A549 (cell line): ENCODE measurements around the gene PGLYRP1. TPM values are rescaled to one million over a fixed set of nuclear protein-coding genes. Genes with fewer than 3 reads are reported as not detected.

Experiments
- ATAC-seq, 2 experiments: fragments of 200-7000 bp in 1 of 2; fragments of >200 bp in 1 of 2; cut with Nextera tagmentation in 1 of 2; cut with Tn5 transposase in 1 of 2; 3 replicates each; pipeline versions ENCODE4 v1.8.0 to v1.9.1; 2018 to 2020; ENCODE audit warnings: mild to moderate bottlenecking in 1 of 2, moderate library complexity in 1 of 2
- CTCF ChIA-PET: fragments of 300-600 bp; sonication (Branson Sonifier 250); formaldehyde crosslinking; extraction: SDS; loops from one replicate; lab custom pipeline; 2021; ENCODE audit warnings: antibody characterized with exemption, inconsistent platforms; lab: Yijun Ruan, JAX
- POLR2A ChIA-PET: fragments of 350-600 bp; formaldehyde crosslinking; extraction: SDS; loops from one replicate; lab custom pipeline; 2021; ENCODE audit warnings: antibody characterized with exemption, inconsistent platforms; lab: Yijun Ruan, JAX
- DNase-seq, 2 experiments: peaks; one replicate each; pipeline versions ENCODE4 v3.0.0 to v3.0.0-alpha.2; 2011 to 2016; ENCODE audit warnings: low read depth in 1 of 2, low spot score in 1 of 2
- FAIRE-seq: peaks from 2 replicates; lab custom pipeline; 2011; peaks lifted over from hg19 to GRCh38; lab: Jason Lieb, UNC
- H3K27ac ChIP-seq, 2 experiments: fragments of >200 bp; sonication (Bioruptor Twin); formaldehyde crosslinking; 3 replicates each; pipeline ENCODE4 v1.5.1; 2016 to 2017
- H3K4me1 ChIP-seq: fragments of >200 bp; sonication (Bioruptor Twin); formaldehyde crosslinking; 3 replicates; pipeline ENCODE4 v1.6.1; 2016
- H3K4me2 ChIP-seq: fragments of >200 bp; sonication (Bioruptor Twin); formaldehyde crosslinking; 3 replicates; pipeline ENCODE4 v1.6.1; 2016
- H3K4me3 ChIP-seq: fragments of >200 bp; sonication (Bioruptor Twin); formaldehyde crosslinking; 3 replicates; pipeline ENCODE4 v1.5.1; 2016
- H3K9me3 ChIP-seq: fragments of >200 bp; sonication (Bioruptor Twin); formaldehyde crosslinking; 3 replicates; pipeline ENCODE4 v1.6.1; 2016
- BHLHE40 ChIP-seq: IDR thresholded peaks from 2 replicates; pipeline ENCODE4 v1.6.1; 2012; ENCODE audit warnings: low read depth, low read length, inconsistent platforms
- CHD2 ChIP-seq: fragments of 150-350 bp; IDR thresholded peaks from 2 replicates; pipeline ENCODE4 v1.6.1; 2014; ENCODE audit warnings: low read length; ENCODE audit not compliant: partially characterized antibody
- ELK1 ChIP-seq: fragments of 150-350 bp; IDR thresholded peaks from 2 replicates; pipeline ENCODE4 v1.6.1; 2014; ENCODE audit warnings: low read depth, mild to moderate bottlenecking, low read length
- MAX ChIP-seq: IDR thresholded peaks from 2 replicates; pipeline ENCODE4 v1.6.1; 2012
- NFE2L2 ChIP-seq: fragments of 150-350 bp; conservative IDR thresholded peaks from 2 replicates; pipeline ENCODE4 v1.6.1; 2014; ENCODE audit warnings: low read length
- POLR2AphosphoS2 ChIP-seq: conservative IDR thresholded peaks from 2 replicates; pipeline ENCODE4 v1.6.1; 2012; ENCODE audit warnings: low read length, improper control_type of control experiment, inconsistent platforms
- RFX5 ChIP-seq: fragments of 450-650 bp; IDR thresholded peaks from 2 replicates; pipeline ENCODE4 v1.7.1; 2014; ENCODE audit warnings: antibody characterized with exemption, mild to moderate bottlenecking, moderate library complexity
- TP53 ChIP-seq: fragments of 250-450 bp; sonication (Bioruptor Pico); IDR thresholded peaks from 2 replicates; pipeline ENCODE4 v1.5.0; 2021; ENCODE audit warnings: mild to moderate bottlenecking, moderate library complexity
- USF2 ChIP-seq: fragments of 450-650 bp; IDR thresholded peaks from 2 replicates; pipeline ENCODE4 v1.6.1; 2014; ENCODE audit warnings: antibody characterized with exemption
- ZFP36 ChIP-seq: fragments of 450-650 bp; IDR thresholded peaks from 2 replicates; pipeline ENCODE4 v1.6.1; 2014; ENCODE audit warnings: borderline replicate concordance; ENCODE audit not compliant: partially characterized antibody
- WGBS: methylation state at CpG from one replicate; pipeline ENCODE4 v1.1.6; 2017; ENCODE audit errors: missing lambda C conversion rate; 5-methylcytosine and 5-hydroxymethylcytosine counted together
- polyA plus RNA-seq, 4 experiments: library from polyadenylated mRNA; depleted of rRNA in 3 of 4; stranded (reverse); fragments of >200 nt; fragmentation: RNase III in 1 of 4; extraction: RNeasy Plus Mini Kit Qiagen cat#74134 plus additional on column Dnase treatment in 1 of 4; gene quantifications; 2 replicates in 3 of 4; 3 replicates in 1 of 4; pipeline ENCODE4 v1.2.3, GENCODE V29; 2011 to 2017
- small RNA-seq, 6 experiments: library from RNA; depleted of rRNA; stranded (forward); fragments of <200 nt; gene quantifications; one replicate each; pipeline ENCODE3, GENCODE V24; 2012

Gene PGLYRP1
- polyA plus RNA-seq, 2 of the 4 experiments (the other 2 are of a cell fraction) = not detected

- DNase-seq = no peak
- TF ChIP-seq USF2 (peak; percentile 84), CHD2 (no peak), MAX (peak; percentile 40; the same call in 1 of the 2 replicates)
- WGBS = 25% methylated on average over 15 of the region's 18 CpGs
- Histone ChIP-seq H3K4me3 (peak overlapping the region; percentile 55; the same call in 2 of the 3 replicates), H3K27ac (peak overlapping the region in 1 of 2 experiments; percentile 71; a peak in 2 of 6 replicates), H3K4me2 (peak overlapping the region; percentile 99), H3K4me1 (peaks cover 17% of the 10 kb centered on the region; the same call in 2 of the 3 replicates), H3K9me3 (no peaks in the 10 kb centered on the region)
- POLR2A ChIA-PET = no interaction called here
- CTCF ChIA-PET = interaction anchor here (0.9 to 1.0 kb wide), 2 partner anchors 16 to 56 kb away, joined by 3 read pairs; no protein-coding TSS in a partner anchor
- ATAC-seq = peak; percentile 3 to 9; a peak in 3 of 6 replicates
- no peak for FAIRE-seq
Measured at GRCh38 chr19:45972081-45972946, 50.5 kb downstream of the PGLYRP1 start.

- DNase-seq (no peak), ATAC-seq (peak in 1 of 2 experiments; percentile 12; a peak in 3 of 6 replicates)
- CTCF ChIA-PET = interaction anchor here (0.9 to 1.0 kb wide), 2 partner anchors 57 to 107 kb away, joined by 3 read pairs; no protein-coding TSS in a partner anchor
- Histone ChIP-seq H3K27ac (no peak overlapping the region), H3K4me2 (0 out of 3 replicates have a peak overlapping the region, but pooled peaks have one; percentile 3), H3K9me3 (no peaks in the 10 kb centered on the region), H3K4me1 (peaks cover 17% of the 10 kb centered on the region; the same call in 2 of the 3 replicates), H3K4me3 (no peak overlapping the region)
- 3% methylated on average over 9 of the region's 11 CpGs for WGBS
- POLR2A ChIA-PET = no interaction called here
- no peak for TF ChIP-seq TP53
- TF ChIP-seq BHLHE40 = no peak
- no peak for TF ChIP-seq POLR2AphosphoS2
- TF ChIP-seq ELK1 = no peak
- TF ChIP-seq ZFP36 = no peak
- no peak for TF ChIP-seq RFX5
- TF ChIP-seq, all 56 proteins: peak for 0
- FAIRE-seq = no peak
Measured at GRCh38 chr19:45971260-45971902, 51.5 kb downstream of the PGLYRP1 start.

- 52% methylated on average over 5 of the region's 5 CpGs for WGBS
- no peak for ATAC-seq
- no peak overlapping the region for H3K27ac ChIP-seq
- FAIRE-seq = no peak
- peaks cover 17% of the 10 kb centered on the region; the same call in 2 of the 3 replicates for H3K4me1 ChIP-seq
- no peaks in the 10 kb centered on the region for H3K9me3 ChIP-seq
- TF ChIP-seq NFE2L2 = no peak
- DNase-seq = no peak
- no peak overlapping the region for H3K4me3 ChIP-seq
- ChIA-PET CTCF (interaction anchor here (0.6 to 1.5 kb wide), 4 partner anchors 14 to 56 kb away, joined by 3 to 4 read pairs (median 4); no protein-coding TSS in a partner anchor), POLR2A (interaction anchor here (1.4 kb wide), 1 partner anchor 26 kb away, joined by 5 read pairs; the partner anchor contains the start of gene CCDC61)
- no peak overlapping the region for H3K4me2 ChIP-seq
Measured at GRCh38 chr19:45969676-45970075, 53.2 kb downstream of the PGLYRP1 start.

Small RNAs within 50 kb of the gene (small RNA-seq; reads per million reads assigned to genes)
- 7.8 to 460 (median 181) reads per million in 6 experiments for gene MIR769

Other genes with a start within 250 kb of the PGLYRP1 start
- 12.5 and 21.6 TPM in 2 replicates for gene DMPK, start 240.6 kb downstream of the PGLYRP1 start, polyA plus RNA-seq (2011; rRNA removed)
- 46.3 to 57.5 TPM (median 56.6 TPM) in 3 replicates for gene DMPK, start 240.6 kb downstream of the PGLYRP1 start, polyA plus RNA-seq (2017; fragmentation: RNase III; extraction: RNeasy Plus Mini Kit Qiagen cat#74134 plus additional on column Dnase treatment)
- 17.1 and 17.5 TPM in 2 replicates for gene DMWD, start 230.2 kb downstream of the PGLYRP1 start, polyA plus RNA-seq (2011; rRNA removed)
- 29.9 to 31.3 TPM (median 29.9 TPM) in 3 replicates for gene DMWD, start 230.2 kb downstream of the PGLYRP1 start, polyA plus RNA-seq (2017; fragmentation: RNase III; extraction: RNeasy Plus Mini Kit Qiagen cat#74134 plus additional on column Dnase treatment)
- 0.04 TPM in 1 of 2 replicates, not detected in the other for gene RSPH6A, start 207.7 kb downstream of the PGLYRP1 start, polyA plus RNA-seq (2011; rRNA removed)
- gene RSPH6A, start 207.7 kb downstream of the PGLYRP1 start, polyA plus RNA-seq (2017; fragmentation: RNase III; extraction: RNeasy Plus Mini Kit Qiagen cat#74134 plus additional on column Dnase treatment) = 0.04 TPM in 1 of 3 replicates, not detected in the others
- gene SYMPK, start 159.9 kb downstream of the PGLYRP1 start, polyA plus RNA-seq (2011; rRNA removed) = 92.6 and 105 TPM in 2 replicates
- 57.8 to 61.9 TPM (median 58.1 TPM) in 3 replicates for gene SYMPK, start 159.9 kb downstream of the PGLYRP1 start, polyA plus RNA-seq (2017; fragmentation: RNase III; extraction: RNeasy Plus Mini Kit Qiagen cat#74134 plus additional on column Dnase treatment)
- gene FOXA3, start 158.7 kb downstream of the PGLYRP1 start, polyA plus RNA-seq (2011; rRNA removed) = 5.3 and 6.5 TPM in 2 replicates
- 1.2 to 1.6 TPM (median 1.3 TPM) in 3 replicates for gene FOXA3, start 158.7 kb downstream of the PGLYRP1 start, polyA plus RNA-seq (2017; fragmentation: RNase III; extraction: RNeasy Plus Mini Kit Qiagen cat#74134 plus additional on column Dnase treatment)
- gene IRF2BP1, start 136.9 kb downstream of the PGLYRP1 start, polyA plus RNA-seq (2011; rRNA removed) = 9.5 and 10.9 TPM in 2 replicates
- gene IRF2BP1, start 136.9 kb downstream of the PGLYRP1 start, polyA plus RNA-seq (2017; fragmentation: RNase III; extraction: RNeasy Plus Mini Kit Qiagen cat#74134 plus additional on column Dnase treatment) = 20.1 to 23.1 TPM (median 21.3 TPM) in 3 replicates
- 2.1 and 3.4 TPM in 2 replicates for gene MYPOP, start 120.4 kb downstream of the PGLYRP1 start, polyA plus RNA-seq (2011; rRNA removed)
- gene MYPOP, start 120.4 kb downstream of the PGLYRP1 start, polyA plus RNA-seq (2017; fragmentation: RNase III; extraction: RNeasy Plus Mini Kit Qiagen cat#74134 plus additional on column Dnase treatment) = 7.9 to 10.6 TPM (median 10.5 TPM) in 3 replicates
- not detected in 2 replicates for gene NANOS2, start 108.3 kb downstream of the PGLYRP1 start, polyA plus RNA-seq (2011; rRNA removed)
- gene NANOS2, start 108.3 kb downstream of the PGLYRP1 start, polyA plus RNA-seq (2017; fragmentation: RNase III; extraction: RNeasy Plus Mini Kit Qiagen cat#74134 plus additional on column Dnase treatment) = not detected in 3 replicates
- 0.06 and 0.17 TPM in 2 replicates for gene NOVA2, start 49.2 kb downstream of the PGLYRP1 start, polyA plus RNA-seq (2011; rRNA removed)
- 0.13 to 0.30 TPM (median 0.24 TPM) in 3 replicates for gene NOVA2, start 49.2 kb downstream of the PGLYRP1 start, polyA plus RNA-seq (2017; fragmentation: RNase III; extraction: RNeasy Plus Mini Kit Qiagen cat#74134 plus additional on column Dnase treatment)
- gene CCDC61, start 27.6 kb downstream of the PGLYRP1 start, polyA plus RNA-seq (2011; rRNA removed) = 3.2 and 4.1 TPM in 2 replicates
- gene CCDC61, start 27.6 kb downstream of the PGLYRP1 start, polyA plus RNA-seq (2017; fragmentation: RNase III; extraction: RNeasy Plus Mini Kit Qiagen cat#74134 plus additional on column Dnase treatment) = 6.9 to 9.0 TPM (median 8.2 TPM) in 3 replicates
- gene IGFL4, start 17.9 kb upstream of the PGLYRP1 start, polyA plus RNA-seq (2011; rRNA removed) = 1.7 and 2.4 TPM in 2 replicates
- gene IGFL4, start 17.9 kb upstream of the PGLYRP1 start, polyA plus RNA-seq (2017; fragmentation: RNase III; extraction: RNeasy Plus Mini Kit Qiagen cat#74134 plus additional on column Dnase treatment) = 1.3 to 3.1 TPM (median 2.8 TPM) in 3 replicates
- 0.16 TPM in 1 of 2 replicates, not detected in the other for gene IGFL3, start 101.6 kb upstream of the PGLYRP1 start, polyA plus RNA-seq (2011; rRNA removed)
- gene IGFL3, start 101.6 kb upstream of the PGLYRP1 start, polyA plus RNA-seq (2017; fragmentation: RNase III; extraction: RNeasy Plus Mini Kit Qiagen cat#74134 plus additional on column Dnase treatment) = 0.44 to 1.1 TPM (median 0.66 TPM) in 3 replicates
- gene IGFL2, start 125.2 kb upstream of the PGLYRP1 start, polyA plus RNA-seq (2011; rRNA removed) = 0.78 and 1.9 TPM in 2 replicates
- 0.21 to 1.4 TPM (median 1.1 TPM) in 3 replicates for gene IGFL2, start 125.2 kb upstream of the PGLYRP1 start, polyA plus RNA-seq (2017; fragmentation: RNase III; extraction: RNeasy Plus Mini Kit Qiagen cat#74134 plus additional on column Dnase treatment)
- gene IGFL1, start 206.7 kb upstream of the PGLYRP1 start, polyA plus RNA-seq (2011; rRNA removed) = 0.70 and 0.88 TPM in 2 replicates
- gene IGFL1, start 206.7 kb upstream of the PGLYRP1 start, polyA plus RNA-seq (2017; fragmentation: RNase III; extraction: RNeasy Plus Mini Kit Qiagen cat#74134 plus additional on column Dnase treatment) = 1.0 to 1.9 TPM (median 1.1 TPM) in 3 replicates